HG02759 (cell line): ENCODE results near the gene BTBD9.

Experiments
- ATAC-seq: cut with Tn5 transposase; IDR thresholded peaks from one replicate; pipeline ENCODE4 v1.9.1; 2021; ENCODE audit warnings: mild to moderate bottlenecking, moderate library complexity; ENCODE audit not compliant: unreplicated experiment

BTBD9 gene

GRCh38 chr6:38510205-38510604 is 129.5 kb downstream of the BTBD9 start:
- no peak for ATAC-seq

DNA sequence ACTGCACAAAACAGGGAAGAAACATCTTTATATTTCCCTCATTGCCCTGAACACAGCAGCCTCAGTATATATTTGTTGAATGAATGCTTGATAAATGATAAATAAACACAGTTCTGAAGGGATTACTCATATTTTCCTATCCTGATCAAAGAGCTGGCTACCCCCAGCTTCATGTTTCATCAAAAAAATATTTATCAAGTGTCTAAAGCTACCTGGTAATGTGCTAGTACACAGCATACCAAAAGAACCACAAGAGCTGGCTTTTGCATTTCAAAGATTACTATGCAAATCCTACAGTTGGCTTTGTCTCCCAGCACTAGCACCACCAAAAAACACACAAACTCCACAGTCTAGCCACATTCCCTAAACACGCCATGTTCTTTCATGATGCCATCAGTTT is 130.0 kb downstream of the BTBD9 start:
- no peak for ATAC-seq

DNA sequence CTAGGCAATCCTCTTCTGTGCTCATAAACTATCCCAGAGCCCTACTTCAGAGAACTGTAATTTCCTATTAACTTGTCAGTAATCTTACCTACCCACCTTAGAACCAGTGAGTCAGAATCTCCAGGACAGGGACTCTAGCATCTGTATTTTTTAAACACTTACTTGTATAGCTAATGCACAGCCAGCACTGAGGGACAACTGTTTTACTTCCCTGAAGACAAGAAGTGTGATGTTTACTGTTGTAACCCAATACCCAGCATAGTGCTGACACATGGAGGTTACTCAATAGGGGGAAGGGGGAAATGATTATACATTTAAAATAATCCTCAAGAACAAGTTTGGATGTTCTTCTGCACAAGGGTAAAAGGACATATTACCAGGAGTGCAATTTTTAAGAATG is 130.8 kb downstream of the BTBD9 start:
- no peak for ATAC-seq

DNA sequence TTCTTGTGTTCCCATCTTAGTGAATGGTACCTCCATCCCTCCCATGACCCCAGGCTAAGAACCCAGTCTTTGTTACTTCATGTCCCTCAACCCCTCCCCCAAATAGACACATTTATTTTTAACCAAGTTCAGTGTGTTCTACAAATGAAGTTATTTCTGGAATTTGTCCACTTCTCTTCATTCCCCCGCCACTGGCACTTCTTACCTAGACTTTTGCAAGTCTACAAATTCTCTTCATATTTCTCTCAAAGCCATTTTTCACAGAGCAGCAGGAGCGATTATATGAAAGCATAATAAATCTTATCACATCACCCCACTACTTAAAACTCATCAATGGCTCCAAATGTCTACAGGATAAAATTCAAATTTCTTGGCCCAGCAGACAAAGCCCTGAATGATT is 131.4 kb downstream of the BTBD9 start:
- ATAC-seq = no peak

GRCh38 chr6:38507173-38507572 is 132.6 kb downstream of the BTBD9 start:
- ATAC-seq = no peak

DNA sequence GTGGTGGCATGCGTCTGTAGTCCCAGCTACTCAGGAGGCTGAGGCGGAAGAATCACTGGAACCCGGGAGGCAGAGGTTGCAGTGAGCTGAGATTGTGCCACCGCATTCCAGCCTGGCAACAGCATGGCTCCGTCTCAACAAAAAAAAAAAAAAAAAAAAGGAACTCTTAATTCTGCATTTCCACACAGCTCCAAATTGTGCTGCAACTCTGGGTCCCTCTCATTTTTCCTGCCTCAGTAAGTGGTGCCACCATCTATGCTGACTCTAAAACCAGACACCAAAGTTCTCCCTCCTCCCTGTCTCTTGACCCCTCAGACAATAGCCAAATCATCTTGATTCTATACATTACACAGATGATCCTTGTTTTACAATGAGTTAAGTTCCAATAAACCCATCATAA is 133.9 kb downstream of the BTBD9 start:
- ATAC-seq = no peak

DNA sequence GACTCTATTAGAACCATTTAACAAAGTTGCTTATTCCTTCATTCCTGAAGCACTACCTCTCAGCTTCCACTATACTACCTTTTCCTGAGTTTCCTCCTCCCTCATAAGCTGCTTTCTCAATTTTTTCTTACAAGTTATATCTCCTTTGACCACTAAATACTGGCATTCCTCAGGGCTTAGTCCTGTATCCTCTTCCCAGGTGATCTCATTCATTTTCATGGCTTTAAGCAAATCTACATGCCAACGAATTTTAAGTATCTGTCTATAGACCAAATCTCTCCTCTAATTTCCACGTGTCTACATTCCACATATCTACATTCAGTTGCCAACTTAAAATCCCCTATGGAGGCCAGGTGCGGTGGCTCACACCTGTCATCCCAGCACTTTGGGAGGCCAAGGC is 134.7 kb downstream of the BTBD9 start:
- ATAC-seq = no peak

GRCh38 chr6:38503960-38504682 is 135.6 kb downstream of the BTBD9 start:
- no peak for ATAC-seq

- ATAC-seq = no peak
These were observed 136.5 kb downstream of the BTBD9 start for GRCh38 chr6:38503032-38503773.

DNA sequence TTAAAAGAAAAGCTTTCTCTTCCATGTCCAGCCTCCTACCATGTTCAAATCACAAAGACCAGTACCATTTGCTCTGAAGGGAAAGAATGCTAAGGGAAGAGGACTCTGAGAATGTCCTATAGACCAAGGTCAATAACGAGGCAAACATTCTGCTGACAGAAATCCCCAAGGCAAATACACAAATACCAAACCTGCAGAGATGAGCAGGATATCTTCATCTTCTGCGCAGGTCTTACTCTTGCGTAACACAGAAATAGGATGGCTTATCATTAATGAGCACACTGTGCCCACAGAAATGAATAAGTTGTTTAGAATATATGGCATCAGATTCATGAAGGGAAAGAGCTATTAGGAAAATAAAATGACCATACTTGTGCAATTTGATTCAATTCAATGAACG is 137.3 kb downstream of the BTBD9 start:
- no peak for ATAC-seq

DNA sequence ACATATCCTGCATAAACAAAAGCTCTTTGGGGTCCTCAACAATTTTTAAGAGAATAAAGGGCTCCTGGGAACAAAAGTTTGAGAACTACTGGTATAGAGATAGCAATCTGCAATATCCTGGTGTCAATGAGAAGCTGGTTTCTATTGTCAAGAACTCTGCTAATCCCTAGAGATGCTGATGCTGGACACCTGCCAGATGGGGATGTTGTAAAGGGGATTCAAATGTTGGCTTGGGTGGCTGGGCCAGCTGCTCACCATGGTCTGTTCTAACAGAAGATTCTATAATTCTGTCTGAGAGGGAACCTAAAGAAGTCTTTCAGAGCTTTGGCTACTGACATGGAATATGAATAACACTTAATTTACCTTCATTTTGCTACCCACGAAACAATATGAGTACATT is 137.8 kb downstream of the BTBD9 start:
- ATAC-seq = no peak

GRCh38 chr6:38499529-38500096 is 140.1 kb downstream of the BTBD9 start:
- ATAC-seq = no peak

- ATAC-seq = no peak
These were observed 140.8 kb downstream of the BTBD9 start for GRCh38 chr6:38498805-38499445.

DNA sequence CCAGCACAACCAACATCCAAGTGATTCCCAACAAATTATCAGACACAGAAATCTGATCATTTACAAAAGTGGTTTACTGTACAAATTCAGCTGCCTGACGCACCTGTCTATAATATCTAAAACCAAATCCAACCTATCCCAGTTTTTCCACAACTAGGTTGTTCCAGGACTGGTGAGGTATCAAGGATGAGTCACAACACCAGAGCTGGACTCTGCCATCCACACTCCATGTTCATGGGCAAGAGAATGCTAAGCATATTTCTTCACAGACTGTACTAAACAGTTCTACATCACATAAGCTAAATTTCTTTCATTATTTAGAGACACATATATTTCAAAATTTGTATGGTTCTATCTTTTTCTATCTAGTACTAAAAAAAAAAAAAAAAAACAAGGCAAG is 141.6 kb downstream of the BTBD9 start:
- no peak for ATAC-seq

- ATAC-seq = no peak
These were observed 142.2 kb downstream of the BTBD9 start for GRCh38 chr6:38497546-38497945.

DNA sequence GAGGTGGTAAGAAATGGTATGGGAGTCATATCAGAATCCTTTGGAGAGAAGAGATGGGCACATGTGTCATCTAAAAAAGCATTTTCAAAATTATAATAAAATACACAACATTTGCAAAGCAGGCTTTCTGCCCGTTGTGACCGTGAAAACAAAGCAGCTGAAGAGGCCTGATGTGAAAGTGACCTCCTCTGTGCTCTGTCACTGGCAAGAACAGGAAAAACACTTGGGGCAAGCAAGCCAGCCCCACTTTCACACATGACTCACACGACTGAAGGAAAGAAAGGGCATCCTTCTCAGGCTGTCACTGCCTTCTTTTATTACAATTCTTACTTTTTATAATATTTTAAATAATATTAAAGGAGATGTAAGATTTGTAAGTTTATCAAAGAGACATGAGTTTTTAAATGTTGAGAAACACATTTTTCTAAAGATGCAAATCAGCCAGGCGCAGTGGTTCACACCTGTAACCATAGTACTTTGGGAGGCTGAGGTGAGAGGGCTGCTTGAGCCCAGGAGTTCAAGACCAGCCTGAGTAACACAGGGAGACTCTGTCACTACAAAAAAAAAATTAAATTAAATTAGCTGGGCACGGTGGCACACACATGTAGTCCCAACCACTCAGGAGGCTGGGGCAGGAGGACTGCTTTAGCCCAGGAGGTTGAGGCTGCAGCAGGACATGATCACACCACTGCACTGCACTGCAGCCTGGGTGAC is 143.7 kb downstream of the BTBD9 start:
- no peak for ATAC-seq

DNA sequence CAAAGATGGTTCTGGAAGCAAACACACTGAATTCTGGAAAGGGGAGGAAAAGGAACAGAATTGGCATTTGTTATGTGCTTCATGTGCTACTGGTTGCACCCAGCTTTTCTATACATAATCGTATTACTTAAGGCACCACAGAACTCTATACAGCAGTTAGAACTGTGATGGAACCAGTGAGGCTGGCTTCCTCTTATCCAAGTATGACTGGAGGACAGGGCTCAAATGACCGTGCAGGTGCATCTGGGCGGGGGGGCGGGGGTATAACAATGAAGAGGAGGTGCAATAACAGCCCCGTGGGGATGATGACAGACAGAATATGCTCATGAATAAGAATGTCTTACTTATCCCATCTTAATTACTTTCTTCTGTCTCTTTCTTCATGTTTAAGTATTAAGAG is 144.2 kb downstream of the BTBD9 start:
- no peak for ATAC-seq

DNA sequence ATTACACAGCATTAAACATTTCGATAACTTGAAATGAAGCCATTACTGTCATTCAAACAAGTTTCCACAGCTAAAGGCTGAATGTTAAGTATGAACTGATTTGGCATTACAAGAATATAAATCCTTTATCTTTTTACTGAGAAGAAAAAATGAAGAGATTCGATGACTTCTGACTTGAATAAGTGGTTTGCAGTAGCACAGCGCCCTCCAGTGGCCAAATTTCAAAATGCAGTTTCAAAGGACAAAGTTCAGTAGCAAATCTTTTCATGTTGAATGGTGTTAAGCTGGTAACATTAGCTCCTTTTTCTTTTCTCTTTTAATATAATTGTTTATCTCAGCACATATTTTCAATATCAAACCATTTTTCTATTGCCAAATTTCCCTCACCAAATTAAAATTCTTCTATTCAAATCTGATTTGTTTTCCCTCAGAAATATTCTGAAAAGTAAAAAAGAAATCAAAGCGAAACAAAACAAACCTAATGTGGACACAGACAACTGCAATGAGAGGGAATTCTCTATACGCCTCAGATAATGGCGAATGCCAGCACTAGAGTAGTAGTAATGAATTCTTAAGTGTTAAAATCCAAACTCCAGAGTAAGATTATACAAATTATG is 145.7 kb downstream of the BTBD9 start:
- ATAC-seq = no peak

DNA sequence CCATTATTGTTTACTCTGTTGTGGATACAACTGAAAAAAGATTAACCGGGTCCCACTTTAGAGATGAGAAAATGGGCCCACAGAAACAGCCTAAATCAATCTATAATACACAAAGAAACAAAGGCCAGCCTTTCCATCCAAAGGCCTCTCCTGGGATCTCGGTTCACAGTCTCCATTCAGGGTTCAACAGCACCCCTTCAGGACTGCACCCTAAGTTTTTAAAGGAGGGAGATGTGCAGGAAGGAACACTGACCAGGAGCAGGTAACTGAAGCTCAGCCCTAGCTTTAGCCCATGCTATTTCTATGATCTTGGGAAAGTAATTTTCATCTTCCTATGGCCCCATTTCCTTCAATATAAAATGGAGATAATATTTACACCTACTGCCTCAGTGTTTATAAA is 147.7 kb downstream of the BTBD9 start:
- no peak for ATAC-seq

GRCh38 chr6:38489951-38490350 is 149.8 kb downstream of the BTBD9 start:
- no peak for ATAC-seq

DNA sequence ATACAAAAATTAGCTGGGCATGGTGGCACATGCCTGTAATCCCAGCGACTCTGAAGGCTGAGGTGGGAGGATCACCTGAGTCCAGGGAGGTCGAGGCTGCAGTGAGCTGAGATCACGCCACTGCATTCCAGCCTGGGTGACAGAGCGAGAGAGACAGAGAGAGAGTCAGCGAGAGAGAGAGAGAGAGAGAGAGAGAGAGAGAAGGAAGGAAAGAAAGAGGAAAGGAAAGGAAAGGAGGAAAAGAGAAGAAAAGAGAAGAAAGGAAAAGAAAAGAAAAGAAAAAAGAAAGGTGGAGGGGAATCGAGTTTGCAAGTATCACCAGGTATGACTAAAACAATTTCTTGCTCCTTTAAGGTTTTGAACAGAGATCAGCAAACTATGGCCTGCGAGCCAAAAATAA is 152.3 kb downstream of the BTBD9 start:
- no peak for ATAC-seq
